HG03066 (cell line): ENCODE measurements around the gene ATG16L2.

ENCODE experiments used
- ATAC-seq: cut with Tn5 transposase; IDR thresholded peaks from one replicate; pipeline ENCODE4 v1.9.1; 2021; ENCODE audit warnings: low read depth; ENCODE audit not compliant: unreplicated experiment

The ATG16L2 gene

DNA sequence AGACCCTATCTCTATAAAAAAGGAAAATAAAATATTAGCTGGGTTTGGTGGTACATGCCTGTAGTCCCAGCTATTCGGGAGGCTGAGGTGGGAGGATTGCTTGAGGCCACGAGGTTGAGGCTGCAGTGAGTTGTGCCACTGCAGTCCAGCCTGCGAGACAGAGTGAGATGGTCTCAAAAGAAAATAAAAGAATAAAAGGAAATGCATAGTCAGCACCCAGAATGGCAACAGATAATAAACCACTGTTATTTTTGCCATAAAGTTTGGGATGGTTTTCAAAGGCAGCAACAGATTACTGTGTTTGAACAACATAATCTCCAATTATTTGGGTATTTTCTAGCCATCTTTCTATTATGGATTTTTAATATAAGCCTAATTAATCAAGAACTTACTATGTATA is 61.9 kb downstream of the ATG16L2 start:
- no peak for ATAC-seq
